Vagina (tissue), 2 donors: ENCODE results near the gene PTPN5.

Source experiments
- CTCF ChIP-seq, 3 experiments: fragments of 450-650 bp in 2 of 3; fragments of 200-600 bp in 1 of 3; sonication (generic) in 1 of 3; IDR thresholded peaks; one replicate each; pipeline ENCODE4 v1.5.1; 2017 to 2019; ENCODE audit warnings: antibody characterized with exemption in 3 of 3, mild to moderate bottlenecking in 2 of 3, moderate library complexity in 2 of 3
- POLR2A ChIP-seq, 2 donors: fragments of 450-650 bp; IDR thresholded peaks; one replicate each; pipeline ENCODE4 v1.6.1; 2017; ENCODE audit warnings: antibody characterized with exemption in 2 of 2, mild to moderate bottlenecking in 2 of 2, moderate library complexity in 2 of 2

GRCh38 chr11:18726040-18726439 lies 65.6 kb downstream of the PTPN5 start, which contains the start of gene IGSF22:
- TF ChIP-seq POLR2A (IDR thresholded peaks at IDR 0.05) (no peak), CTCF (IDR thresholded peaks at IDR 0.05) (no peak)
